C1 segment of cervical spinal cord (tissue), 14 donors: Measurements from ENCODE around the gene PPFIA1.
A peak's percentile ranks its signal among the peaks of the same experiment; 100 is the strongest.

Source experiments
- DNase-seq, 14 donors: peaks; one replicate each; lab custom pipeline; 2025; lab: John Stamatoyannopoulos, UW

The PPFIA1 gene

DNA sequence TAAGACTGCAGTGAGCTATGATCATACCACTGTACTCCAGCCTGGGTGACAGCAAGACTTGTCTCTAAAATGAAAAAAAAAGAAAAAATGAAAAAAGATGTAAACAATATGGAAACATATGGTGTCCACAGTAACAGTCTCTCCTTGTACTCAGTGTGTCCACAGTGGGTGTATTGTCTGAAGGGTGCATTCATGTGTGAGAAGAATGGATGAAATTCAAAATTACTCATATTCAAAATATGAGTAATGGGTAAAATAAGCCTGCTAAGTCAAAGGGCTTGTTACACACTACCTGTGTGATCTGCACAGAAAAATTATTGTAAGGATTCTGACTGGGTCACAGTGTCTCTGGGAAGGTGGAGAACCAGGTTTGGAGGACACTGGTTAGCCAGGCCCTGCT lies 26.9 kb downstream of the PPFIA1 start:
- no peak for DNase-seq

DNA sequence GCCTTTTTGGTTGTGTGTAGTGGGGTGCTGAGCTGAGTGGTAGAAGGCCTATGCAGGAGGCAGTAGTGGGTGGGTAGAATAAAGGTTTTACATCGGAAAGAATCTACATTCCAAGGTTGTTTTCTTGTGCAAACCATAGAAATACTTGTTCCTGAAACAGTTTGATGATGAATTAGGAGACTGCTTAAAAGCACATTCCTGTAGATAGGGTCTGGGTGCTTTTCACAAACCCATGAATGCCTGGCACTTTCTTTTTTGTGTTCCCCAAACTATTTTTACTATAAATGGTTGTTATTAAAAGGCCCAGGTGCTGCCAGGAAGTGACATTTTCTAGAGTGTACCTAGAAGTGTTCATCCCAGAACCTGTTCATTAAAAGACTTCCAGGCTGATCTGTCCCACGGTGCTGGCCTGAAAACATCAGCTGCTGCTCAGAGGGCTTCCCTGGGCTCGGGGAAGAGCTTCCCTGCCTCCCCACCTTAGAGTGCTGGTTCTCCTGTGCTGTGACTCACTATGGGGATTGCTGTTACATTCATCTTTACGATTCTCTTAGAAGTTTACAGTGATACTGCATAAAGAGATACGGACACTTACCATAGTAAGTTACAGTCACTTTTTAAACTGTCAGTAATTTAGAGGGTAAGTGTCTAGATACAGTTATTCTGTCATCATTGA lies 27.9 kb downstream of the PPFIA1 start:
- no peak for DNase-seq

DNA sequence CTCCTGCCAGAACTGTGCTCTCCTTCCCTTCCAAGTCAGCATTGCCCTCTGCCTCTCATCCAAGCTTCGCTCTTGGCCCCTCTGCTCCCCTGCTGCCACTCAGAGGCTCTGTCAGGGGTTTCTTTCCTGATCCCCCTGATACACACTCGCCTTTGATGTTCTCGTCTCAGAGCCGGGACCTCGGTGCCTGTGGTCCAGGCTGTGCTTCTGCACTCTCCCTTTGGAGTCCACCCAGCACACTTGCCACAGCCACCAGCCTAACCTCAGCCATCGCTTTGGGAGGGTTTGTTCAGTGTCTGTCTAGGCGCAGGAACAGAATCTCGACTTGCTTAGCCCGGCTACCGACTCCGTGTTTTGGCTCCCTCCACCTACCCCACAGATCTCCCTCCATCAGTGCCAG lies 29.1 kb downstream of the PPFIA1 start:
- no peak for DNase-seq

DNA sequence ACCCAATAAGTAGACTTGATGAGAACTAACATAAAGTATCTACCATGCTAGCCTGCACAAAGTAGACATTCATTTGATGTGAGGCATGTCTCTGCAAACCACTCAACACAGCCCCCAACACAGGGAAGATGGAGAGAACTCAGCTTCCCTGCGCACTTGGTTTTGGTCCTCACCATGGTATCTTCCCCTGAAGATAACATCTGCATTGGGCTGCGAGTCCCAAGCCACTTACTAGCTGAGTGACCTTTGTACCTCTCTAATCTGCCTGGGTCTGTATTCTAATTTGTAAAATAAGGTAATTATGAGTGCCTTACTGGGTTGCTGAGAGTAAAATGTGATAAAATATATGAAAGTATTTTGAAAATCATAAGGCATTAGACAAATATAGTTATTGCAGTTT lies 30.7 kb downstream of the PPFIA1 start:
- no peak for DNase-seq

DNA sequence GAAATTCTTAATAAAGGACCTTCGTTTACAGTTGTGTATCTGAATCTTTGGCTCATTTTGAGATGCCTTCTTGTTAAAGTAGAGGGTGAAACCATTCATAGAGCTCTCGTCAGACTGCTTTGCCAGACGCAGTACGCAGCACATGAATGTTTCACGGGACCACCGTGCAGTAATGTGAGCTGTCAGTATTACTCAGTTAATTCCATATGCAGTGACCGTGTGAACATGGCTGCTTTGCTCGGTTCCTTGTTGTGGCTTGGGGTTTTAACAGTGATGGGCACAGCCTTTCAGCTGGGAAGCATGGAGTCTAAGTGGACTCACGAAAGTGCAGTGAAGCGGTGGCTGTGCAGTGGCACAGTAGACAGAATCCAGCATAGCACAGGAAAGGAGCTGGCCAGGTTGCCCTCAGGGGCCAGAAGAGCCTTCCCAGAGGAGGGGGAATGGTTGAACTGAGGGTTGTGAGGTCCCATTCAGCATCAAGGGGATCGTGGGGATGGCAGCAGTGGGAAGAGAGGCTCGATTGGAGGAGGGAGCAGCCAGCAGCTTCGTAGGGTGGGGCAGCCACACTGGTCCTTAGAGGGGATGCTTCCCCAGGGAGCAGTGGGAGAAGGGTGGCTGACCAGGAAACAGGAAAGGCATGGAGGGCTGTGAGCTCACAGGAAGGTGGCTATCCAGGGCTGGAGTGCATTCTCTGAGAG lies 31.4 kb downstream of the PPFIA1 start:
- DNase-seq = no peak

DNA sequence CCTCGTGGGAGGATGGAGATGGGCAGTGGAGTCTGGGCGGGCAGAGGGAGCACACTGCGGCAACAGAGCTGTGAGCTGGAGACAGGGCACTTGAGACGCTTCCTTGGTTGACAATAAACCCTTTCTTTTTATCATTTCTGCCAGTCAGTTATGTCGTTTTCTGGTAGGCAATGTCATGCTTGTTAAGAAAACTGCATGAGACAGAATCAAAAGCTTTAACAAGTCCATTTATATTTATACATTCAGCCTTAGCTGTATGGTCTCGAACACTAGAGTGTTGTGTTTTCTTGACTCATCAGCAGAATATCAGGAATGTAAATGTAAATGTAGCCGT lies 31.9 kb downstream of the PPFIA1 start:
- DNase-seq = no peak

DNA sequence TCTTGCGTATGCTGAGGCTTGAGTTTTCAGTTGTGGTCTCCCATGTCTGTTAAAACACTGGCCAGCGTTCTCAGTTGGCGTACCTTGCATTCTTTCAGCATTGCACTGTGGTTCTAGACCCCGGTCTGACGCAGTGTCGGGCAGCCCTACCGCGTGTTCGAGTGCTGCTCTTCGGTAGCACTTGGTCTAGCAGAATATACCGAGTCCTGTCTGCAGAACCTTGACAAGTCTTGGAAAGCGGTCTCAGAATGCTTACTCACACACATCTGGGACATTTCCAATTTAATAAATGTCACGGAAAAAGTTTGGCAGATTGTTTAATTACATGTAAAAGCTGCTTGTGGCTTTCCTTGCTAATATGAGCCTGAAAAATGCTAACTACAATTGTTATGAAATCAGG lies 32.6 kb downstream of the PPFIA1 start:
- no peak for DNase-seq

DNA sequence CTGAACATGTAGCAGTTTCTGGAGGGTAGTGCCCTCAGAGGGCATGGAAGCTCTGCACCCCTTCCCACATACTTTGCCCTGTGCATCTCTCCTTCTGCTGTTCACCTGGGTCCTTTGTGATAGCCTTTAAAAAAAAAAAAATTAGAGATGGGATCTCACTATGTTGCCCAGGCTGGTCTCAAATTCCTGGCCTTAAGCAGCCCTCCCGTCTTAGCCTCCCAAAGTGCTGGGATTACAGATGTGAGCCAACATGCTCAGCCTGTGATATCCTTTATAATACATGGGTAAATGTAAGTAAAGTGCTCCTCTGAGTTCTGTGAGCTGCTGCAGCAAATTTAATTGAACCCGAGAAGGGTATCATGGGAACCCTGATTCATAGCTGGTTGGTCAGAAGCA lies 33.7 kb downstream of the PPFIA1 start:
- no peak for DNase-seq

DNA sequence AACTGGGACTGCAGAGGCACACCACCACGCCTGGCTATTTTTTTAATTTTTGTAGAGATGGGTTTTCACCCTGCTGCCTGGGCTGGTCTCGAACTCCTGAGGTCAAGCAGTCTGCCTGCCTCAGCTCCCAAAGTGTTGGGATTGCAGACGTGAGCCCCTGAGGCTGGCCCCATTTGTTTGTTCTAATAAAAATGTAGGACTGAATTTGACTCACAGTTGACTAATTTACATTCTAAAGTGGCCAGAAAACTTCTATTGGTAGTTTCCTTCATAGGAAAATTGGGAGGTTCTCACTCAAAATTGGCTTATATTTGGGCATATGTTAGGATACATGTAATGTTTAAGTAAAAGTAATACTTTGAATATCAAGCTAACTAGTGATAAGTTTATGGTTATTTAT lies 35.0 kb downstream of the PPFIA1 start:
- no peak for DNase-seq

DNA sequence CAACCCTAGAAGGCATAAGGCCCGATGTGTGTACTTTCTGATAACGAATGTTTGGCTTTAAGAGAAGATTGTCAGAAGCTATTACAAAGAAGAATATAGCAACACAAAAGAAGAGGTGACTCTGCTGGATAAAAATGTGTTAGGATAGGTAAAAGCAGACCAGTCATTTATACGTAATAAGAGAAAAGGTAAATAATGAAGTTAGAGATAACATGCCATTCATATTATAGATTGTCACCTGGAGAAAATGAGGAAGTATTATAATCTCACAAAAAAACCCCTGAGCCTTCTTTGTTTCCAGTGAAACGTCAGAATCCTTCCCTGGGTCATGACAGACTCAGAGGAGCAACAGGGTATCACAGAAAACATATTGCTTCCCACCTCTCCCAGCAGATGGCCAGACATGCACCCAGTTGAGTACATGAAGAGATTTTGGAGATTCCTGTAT lies 36.1 kb downstream of the PPFIA1 start:
- DNase-seq = peak in 1 of 14 donors; percentile 54

DNA sequence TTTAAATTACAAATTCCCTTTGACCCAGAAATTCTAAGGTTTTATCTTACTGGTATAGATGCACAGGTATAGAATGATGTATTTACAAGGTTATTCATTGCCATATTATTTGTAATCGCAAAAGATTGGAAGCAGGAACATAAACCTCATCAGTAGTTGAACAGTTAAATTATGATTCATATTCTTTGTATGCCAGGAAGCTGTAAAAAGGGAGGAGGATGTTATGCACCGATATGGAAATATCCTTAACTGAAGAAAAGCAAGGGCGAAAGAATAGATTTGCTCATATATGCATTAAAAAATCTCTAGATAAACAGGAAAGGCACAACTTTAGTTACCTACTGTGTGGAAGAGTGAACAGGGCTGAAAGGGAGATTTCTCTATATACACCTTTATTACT lies 36.7 kb downstream of the PPFIA1 start:
- DNase-seq = no peak

DNA sequence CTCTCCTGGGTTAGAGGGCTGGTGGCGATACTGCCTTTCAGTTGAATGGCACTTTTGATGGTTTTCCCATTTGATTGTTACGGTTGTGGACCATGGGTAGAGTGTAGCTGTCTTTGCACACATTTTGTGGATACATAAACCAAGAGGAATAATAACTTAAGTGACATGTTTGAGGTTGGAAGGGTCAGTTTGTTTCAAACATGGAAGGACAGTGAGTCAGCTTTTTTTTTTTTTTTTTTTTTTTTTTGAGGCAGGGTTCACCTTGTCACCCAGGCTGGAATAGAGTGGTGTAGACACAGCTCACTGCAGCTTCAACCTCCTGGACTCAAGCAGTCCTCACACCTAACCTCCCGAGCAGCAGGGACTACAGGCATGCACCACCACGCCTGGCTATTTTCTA lies 41.1 kb downstream of the PPFIA1 start:
- no peak for DNase-seq

DNA sequence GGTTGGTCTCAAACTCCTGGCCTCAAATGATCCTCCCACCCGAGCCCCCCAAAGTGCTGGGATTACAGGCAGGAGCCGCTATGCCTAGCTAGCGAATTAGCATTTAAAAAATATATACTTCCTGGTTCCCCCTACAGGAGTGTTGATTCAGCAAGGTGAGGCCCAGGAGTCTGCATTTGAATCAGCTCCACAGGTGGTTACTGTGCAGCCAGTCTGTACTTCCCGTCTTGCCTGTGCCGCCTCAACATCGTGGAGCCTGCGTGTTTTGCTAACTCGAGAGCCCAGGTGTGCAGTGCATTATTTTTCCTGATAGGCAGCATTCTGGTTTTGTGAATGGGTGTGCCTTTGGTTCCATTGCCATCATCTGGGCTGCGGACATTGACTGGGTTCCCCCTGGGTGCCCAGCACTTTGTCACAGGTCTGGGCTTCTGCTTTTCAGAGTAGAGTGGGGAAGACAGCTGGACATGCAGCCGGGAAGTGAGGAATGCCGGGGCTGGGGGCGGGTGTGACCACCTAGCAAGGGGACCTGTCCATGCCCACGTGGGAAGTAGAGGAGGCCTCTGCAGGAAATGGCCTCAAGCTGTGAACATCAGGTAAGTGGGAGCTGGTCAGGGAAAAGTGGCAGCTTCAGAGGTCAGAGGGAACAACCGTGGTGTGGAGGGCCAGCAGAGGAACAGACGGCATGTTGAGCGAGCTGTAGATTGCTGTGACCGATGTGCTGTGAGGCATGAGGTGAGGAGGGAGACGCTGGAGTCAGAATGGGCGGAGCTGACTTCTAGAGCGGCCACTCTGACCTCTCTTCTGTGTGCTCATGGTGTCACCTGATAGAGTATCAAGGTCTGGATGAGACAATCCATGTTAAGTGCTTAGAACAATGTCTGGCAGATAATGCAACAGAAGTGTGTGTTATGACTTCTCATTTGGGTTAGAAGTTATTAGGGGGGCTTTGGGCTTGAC lies 42.2 kb downstream of the PPFIA1 start:
- no peak for DNase-seq

DNA sequence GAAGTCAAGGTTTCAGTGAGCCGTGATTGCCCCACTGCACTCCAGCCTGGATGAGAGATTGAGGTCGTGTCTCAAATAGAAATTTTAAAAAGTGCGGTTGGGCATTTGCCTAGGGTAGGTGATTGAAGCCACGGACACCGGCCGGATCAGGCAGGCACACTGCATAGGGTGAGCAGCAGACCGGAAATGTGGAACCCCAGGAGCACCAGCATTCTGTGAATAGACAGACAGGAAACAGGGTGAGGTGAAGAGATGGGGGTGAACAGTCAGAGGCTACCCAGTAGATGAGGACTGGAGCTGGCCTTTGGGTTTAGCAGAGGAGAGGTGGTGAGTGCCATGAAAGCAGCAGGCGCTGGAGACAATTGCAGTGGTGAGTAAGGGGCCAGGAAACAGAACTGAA lies 43.5 kb downstream of the PPFIA1 start:
- peak in 1 of 14 donors; percentile 24 for DNase-seq

DNA sequence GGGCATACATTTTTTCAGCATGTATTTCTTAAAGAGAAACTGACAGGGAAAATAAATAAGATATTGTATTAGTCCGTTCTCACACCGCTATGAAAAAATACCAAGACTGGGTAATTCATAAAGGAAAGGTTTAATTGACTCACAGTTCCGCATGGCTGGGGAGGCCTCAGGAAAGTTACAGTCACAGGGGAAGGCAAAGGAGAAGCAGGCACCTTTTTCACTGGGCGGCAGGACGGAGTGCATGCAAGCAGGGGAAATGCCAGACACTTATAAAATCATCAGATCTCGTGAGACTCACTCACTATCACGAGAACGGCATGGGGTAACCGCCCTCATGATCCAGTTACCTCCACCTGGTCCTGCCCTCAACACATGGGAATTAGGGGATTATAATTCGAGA lies 44.2 kb downstream of the PPFIA1 start:
- DNase-seq = no peak

DNA sequence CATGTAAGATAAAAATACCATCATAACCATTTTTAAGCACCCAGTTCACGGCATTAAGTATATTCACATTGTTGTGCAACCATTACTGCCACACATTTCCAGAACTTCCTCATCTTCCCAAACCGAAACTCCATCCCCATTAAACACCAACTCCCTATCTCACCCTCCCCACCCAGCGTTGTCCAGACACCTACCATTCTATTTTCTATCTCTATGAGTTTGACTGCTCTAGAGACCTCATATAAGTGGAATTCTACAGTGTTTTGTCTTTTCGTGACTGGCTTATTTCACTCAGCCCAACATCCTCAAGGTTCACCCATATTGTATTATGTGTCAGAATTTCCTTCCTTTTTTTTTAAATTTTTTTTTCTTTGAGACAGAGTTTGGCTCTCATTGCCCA lies 45.2 kb downstream of the PPFIA1 start:
- no peak for DNase-seq

DNA sequence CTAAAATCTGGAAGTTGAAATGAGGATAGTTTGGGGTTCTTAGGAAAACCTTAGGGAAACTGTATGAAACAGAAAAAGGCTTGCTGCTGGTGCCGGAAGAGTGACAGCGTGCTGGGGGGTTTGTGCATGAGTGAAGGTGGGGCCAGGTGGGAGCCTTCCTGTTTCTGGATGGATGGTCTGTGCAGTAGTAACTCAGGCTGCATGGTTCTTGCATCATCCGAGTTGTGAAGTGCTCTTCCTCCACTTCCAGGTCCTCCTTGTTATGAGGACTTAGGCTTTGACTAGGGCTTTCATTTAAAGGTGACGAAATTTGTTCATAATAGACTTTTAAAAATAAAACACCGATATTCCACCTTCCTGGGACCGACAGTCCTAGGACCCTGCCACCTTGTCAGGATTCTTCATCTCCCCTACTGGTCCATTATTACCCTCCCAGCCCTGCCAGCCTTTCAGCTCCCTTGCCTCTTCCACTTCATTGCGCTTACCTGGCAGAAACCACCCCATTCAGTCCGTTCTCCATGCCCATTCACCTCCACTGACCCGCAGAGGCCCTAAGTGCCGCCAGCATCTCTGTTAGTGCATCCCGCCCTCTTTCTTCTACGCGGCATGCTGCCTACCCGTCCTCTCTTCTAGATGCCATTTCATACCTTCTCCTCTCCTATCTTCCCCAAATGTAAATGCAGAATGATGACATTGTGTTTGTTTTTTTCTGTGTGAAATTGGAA lies 47.3 kb downstream of the PPFIA1 start:
- DNase-seq = no peak

DNA sequence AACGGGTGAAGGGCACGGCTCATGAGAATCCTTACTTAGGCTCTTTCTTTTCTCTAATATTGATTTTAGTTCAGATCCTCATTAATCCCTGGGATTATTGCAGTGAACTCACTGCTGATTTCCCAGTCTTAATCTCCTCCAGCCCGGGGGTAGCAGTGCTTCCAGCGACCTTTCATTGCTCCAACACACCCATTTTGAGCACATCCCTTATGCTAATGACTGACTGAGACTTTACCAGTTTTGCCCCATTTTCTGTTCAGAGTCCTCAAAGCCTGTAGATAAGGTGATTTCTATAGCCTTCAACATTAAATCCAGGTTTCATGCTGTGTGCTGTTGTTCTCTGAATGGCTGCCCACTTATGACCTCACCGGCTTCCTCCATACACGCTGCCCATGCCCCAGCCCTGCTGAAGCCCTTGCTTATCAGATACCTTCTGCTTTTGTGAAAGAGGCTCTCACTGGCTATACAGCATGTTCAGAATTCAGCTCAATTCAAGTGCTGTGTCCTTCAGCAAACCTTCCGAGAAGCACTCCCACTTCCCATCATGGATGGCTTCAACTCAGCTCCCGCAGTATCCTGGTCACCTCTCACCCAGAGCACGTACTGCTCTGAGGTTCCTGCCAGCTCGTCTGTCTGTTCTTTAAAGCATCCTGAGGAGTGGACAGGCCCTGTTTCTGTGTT lies 49.0 kb downstream of the PPFIA1 start:
- DNase-seq = peak in 1 of 14 donors; percentile 65

DNA sequence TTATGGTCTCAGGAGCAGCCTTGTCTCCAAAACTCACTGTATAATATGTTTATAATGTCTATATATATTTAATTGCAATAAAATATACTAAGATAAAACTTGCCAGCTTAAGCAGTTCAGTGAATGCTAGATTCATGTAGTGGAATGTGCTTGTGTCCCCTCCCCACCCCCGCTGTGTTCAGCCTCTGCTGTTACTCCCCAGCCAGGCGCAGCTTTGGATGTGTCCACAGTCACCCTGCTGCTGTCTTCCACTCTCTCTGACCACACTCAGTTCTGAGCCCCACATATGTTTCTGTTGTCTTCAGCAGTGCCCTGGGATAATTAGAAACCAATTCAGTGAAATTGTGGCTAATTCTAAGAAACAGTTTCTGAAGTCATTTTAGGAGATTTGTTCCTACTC lies 52.2 kb downstream of the PPFIA1 start:
- no peak for DNase-seq

DNA sequence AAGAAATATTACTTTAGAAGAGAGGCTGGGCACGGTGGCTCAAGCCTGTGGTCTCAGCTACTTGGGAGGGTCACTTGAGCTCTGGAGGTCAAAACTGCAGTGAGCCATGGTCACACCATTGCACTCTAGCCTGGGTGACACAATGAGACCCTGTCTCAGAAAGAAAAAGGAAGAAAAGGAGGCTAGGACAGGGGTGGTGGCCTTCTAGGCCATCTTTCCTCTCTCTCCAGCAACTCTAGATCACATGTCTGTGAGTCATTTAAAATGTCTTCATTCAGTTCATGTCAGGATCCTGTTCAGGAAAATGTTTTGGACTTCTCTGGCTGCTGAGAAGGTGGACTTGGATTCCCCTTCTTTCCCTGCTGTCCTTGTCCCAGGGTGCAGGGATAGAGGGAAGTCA lies 53.3 kb downstream of the PPFIA1 start:
- peak in 1 of 14 donors; percentile 24 for DNase-seq
